Mesenchymal stem cell (in vitro differentiated cells and primary cell): ENCODE measurements around the gene NOL4.

Experiments used
- DNase-seq: peaks from one replicate; pipeline ENCODE4 v3.0.0-alpha.2; 2013
- H2AFZ ChIP-seq: one replicate; pipeline ENCODE4 v1.6.1; 2013; ENCODE audit warnings: low read depth, mild to moderate bottlenecking, control low read depth, inconsistent platforms, low read length, moderate library complexity
- H2AK5ac ChIP-seq: 2 replicates; pipeline ENCODE4 v1.6.1; 2013; ENCODE audit warnings: low read length, moderate library complexity, mild to moderate bottlenecking, inconsistent platforms; ENCODE audit not compliant: severe bottlenecking
- H2BK120ac ChIP-seq: one replicate; pipeline ENCODE4 v1.6.1; 2013; ENCODE audit warnings: low read depth, mild to moderate bottlenecking, inconsistent platforms, low read length, moderate library complexity
- H2BK12ac ChIP-seq, 2 experiments: one replicate each; pipeline ENCODE4 v1.6.1; 2013; ENCODE audit warnings: inconsistent platforms in 2 of 2, low read length in 2 of 2, mild to moderate bottlenecking in 2 of 2, moderate library complexity in 2 of 2, control low read depth in 1 of 2
- H2BK15ac ChIP-seq: one replicate; pipeline ENCODE4 v1.6.1; 2013; ENCODE audit warnings: mild to moderate bottlenecking, low read depth, inconsistent platforms; ENCODE audit not compliant: poor library complexity, severe bottlenecking
- H2BK5ac ChIP-seq: 2 replicates; pipeline ENCODE4 v1.6.1; 2013; ENCODE audit warnings: low read depth, mild to moderate bottlenecking, low read length, control low read depth, inconsistent platforms; ENCODE audit not compliant: poor library complexity, severe bottlenecking
- H3K14ac ChIP-seq, 2 experiments: one replicate each; pipeline ENCODE4 v1.6.1; 2013; ENCODE audit warnings: inconsistent platforms in 2 of 2, low read length in 2 of 2, control low read depth in 1 of 2, mild to moderate bottlenecking in 1 of 2, moderate library complexity in 1 of 2
- H3K18ac ChIP-seq, 2 experiments: one replicate each; pipeline ENCODE4 v1.6.1; 2013; ENCODE audit warnings: inconsistent platforms in 2 of 2, low read length in 2 of 2, control low read depth in 1 of 2, low read depth in 1 of 2, mild to moderate bottlenecking in 1 of 2
- H3K23ac ChIP-seq, 2 experiments: one replicate each; pipeline ENCODE4 v1.6.1; 2013; ENCODE audit warnings: inconsistent platforms in 2 of 2, low read length in 2 of 2, mild to moderate bottlenecking in 2 of 2, moderate library complexity in 2 of 2, control low read depth in 1 of 2
- H3K27ac ChIP-seq: 2 replicates; pipeline ENCODE4 v1.5.1; 2013; ENCODE audit warnings: mild to moderate bottlenecking, moderate library complexity, low read length, control low read depth, inconsistent platforms; ENCODE audit not compliant: poor library complexity, severe bottlenecking
- H3K27me3 ChIP-seq, 2 experiments: 2 replicates each; pipeline versions ENCODE4 v1.6.1 to v1.7.0; 2013; ENCODE audit warnings: low read length in 2 of 2, mild to moderate bottlenecking in 2 of 2, moderate library complexity in 2 of 2, control low read depth in 1 of 2, inconsistent platforms in 1 of 2; ENCODE audit not compliant: control insufficient read depth in 1 of 2, insufficient read depth in 1 of 2
- H3K36me3 ChIP-seq, 2 experiments: 2 replicates each; pipeline versions ENCODE4 v1.6.1 to v1.7.0; 2013; ENCODE audit warnings: low read length in 2 of 2, control low read depth in 1 of 2, inconsistent platforms in 1 of 2, low read depth in 1 of 2, mild to moderate bottlenecking in 1 of 2; ENCODE audit not compliant: insufficient read depth in 2 of 2, control insufficient read depth in 1 of 2
- H3K4ac ChIP-seq, 2 experiments: one replicate each; pipeline ENCODE4 v1.6.1; 2013; ENCODE audit warnings: inconsistent platforms in 2 of 2, low read length in 2 of 2, mild to moderate bottlenecking in 2 of 2, moderate library complexity in 2 of 2, control low read depth in 1 of 2, low read depth in 1 of 2
- H3K4me1 ChIP-seq: 2 replicates; pipeline ENCODE4 v1.6.1; 2013; ENCODE audit warnings: low read depth, low read length, control low read depth; ENCODE audit not compliant: control insufficient read depth, insufficient read depth
- H3K4me2 ChIP-seq: 2 replicates; pipeline ENCODE4 v1.6.1; 2013; ENCODE audit warnings: low read length, mild to moderate bottlenecking, inconsistent platforms; ENCODE audit not compliant: poor library complexity, severe bottlenecking
- H3K4me3 ChIP-seq, 2 experiments: 2 replicates each; pipeline versions ENCODE4 v1.5.1 to v1.7.0; 2013; ENCODE audit warnings: low read length in 2 of 2, mild to moderate bottlenecking in 2 of 2, control low read depth in 1 of 2, low read depth in 1 of 2; ENCODE audit not compliant: insufficient read depth in 1 of 2
- H3K79me1 ChIP-seq: replicated peaks from 2 replicates; pipeline ENCODE4 v1.6.1; 2013; ENCODE audit warnings: mild to moderate bottlenecking, control low read depth, low read length, inconsistent platforms; ENCODE audit not compliant: poor library complexity, severe bottlenecking
- H3K9ac ChIP-seq: 2 replicates; pipeline ENCODE4 v1.7.0; 2013; ENCODE audit warnings: mild to moderate bottlenecking, low read length, moderate library complexity
- H3K9me3 ChIP-seq: 2 replicates; pipeline ENCODE4 v1.7.0; 2013; ENCODE audit warnings: mild to moderate bottlenecking, low read length; ENCODE audit not compliant: control insufficient read depth
- H4K8ac ChIP-seq: one replicate; pipeline ENCODE4 v1.6.1; 2013; ENCODE audit warnings: inconsistent platforms, mild to moderate bottlenecking, low read length, moderate library complexity
- H4K91ac ChIP-seq: one replicate; pipeline ENCODE4 v1.6.1; 2013; ENCODE audit warnings: mild to moderate bottlenecking, low read length, inconsistent platforms
- WGBS: methylation state at CpG from one replicate; pipeline ENCODE4 v1.1.7; 2013; ENCODE audit warnings: mixed read lengths; 5-methylcytosine and 5-hydroxymethylcytosine counted together

Gene NOL4

GRCh38 chr18:34258176-34258575 is 33.5 kb upstream of the NOL4 start:
- Histone ChIP-seq H4K8ac (no peak overlapping the region), H2BK5ac (no peak overlapping the region), H2BK12ac (no peak overlapping the region), H3K4ac (no peak overlapping the region), H3K27me3 (no peaks in the 10 kb centered on the region), H3K79me1 (no peaks in the 10 kb centered on the region), H3K4me3 (no peak overlapping the region), H2AFZ (no peak overlapping the region), H3K9ac (no peak overlapping the region), H3K4me2 (no peak overlapping the region), H3K4me1 (no peaks in the 10 kb centered on the region), H2BK120ac (no peak overlapping the region), H2BK15ac (no peak overlapping the region), H2AK5ac (no peak overlapping the region), H3K14ac (no peak overlapping the region), H3K9me3 (peaks cover 14% of the 10 kb centered on the region), H3K23ac (no peak overlapping the region), H4K91ac (no peak overlapping the region), H3K27ac (no peak overlapping the region), H3K18ac (no peak overlapping the region), H3K36me3 (no peaks in the 10 kb centered on the region)
- 24% methylated on average over 4 of the region's 5 CpGs for WGBS
- DNase-seq, result no peak

GRCh38 chr18:34251919-34252318 is 27.2 kb upstream of the NOL4 start:
- WGBS, result 74% methylated on average over 2 of the region's 2 CpGs
- no peak overlapping the region for H3K4ac ChIP-seq
- no peak overlapping the region for H2BK5ac ChIP-seq
- no peak overlapping the region for H3K27ac ChIP-seq
- H3K18ac ChIP-seq, result no peak overlapping the region
- no peak overlapping the region for H2AFZ ChIP-seq
- no peak overlapping the region for H2BK120ac ChIP-seq
- H3K36me3 ChIP-seq, result no peaks in the 10 kb centered on the region
- peaks cover 25% of the 10 kb centered on the region for H3K9me3 ChIP-seq
- H3K4me1 ChIP-seq, result no peaks in the 10 kb centered on the region
- no peak overlapping the region for H2BK12ac ChIP-seq
- no peak for DNase-seq
- H2BK15ac ChIP-seq, result no peak overlapping the region
- no peak overlapping the region for H3K9ac ChIP-seq
- no peak overlapping the region for H2AK5ac ChIP-seq
- H3K79me1 ChIP-seq, result no peaks in the 10 kb centered on the region
- H3K4me3 ChIP-seq, result no peak overlapping the region
- H3K14ac ChIP-seq, result no peak overlapping the region
- no peak overlapping the region for H3K4me2 ChIP-seq
- H4K91ac ChIP-seq, result no peak overlapping the region
- no peaks in the 10 kb centered on the region for H3K27me3 ChIP-seq
- no peak overlapping the region for H4K8ac ChIP-seq
- no peak overlapping the region for H3K23ac ChIP-seq

GRCh38 chr18:34248727-34249126 is 24.0 kb upstream of the NOL4 start:
- no peak overlapping the region for H4K91ac ChIP-seq
- no peaks in the 10 kb centered on the region for H3K79me1 ChIP-seq
- 78% methylated on average over 3 of the region's 3 CpGs for whole genome bisulfite sequencing
- H2AK5ac ChIP-seq, result no peak overlapping the region
- peaks cover 21% of the 10 kb centered on the region for H3K9me3 ChIP-seq
- no peak overlapping the region for H2BK12ac ChIP-seq
- no peaks in the 10 kb centered on the region for H3K27me3 ChIP-seq
- H2BK120ac ChIP-seq, result no peak overlapping the region
- no peak overlapping the region for H2BK5ac ChIP-seq
- no peak overlapping the region for H3K14ac ChIP-seq
- no peak overlapping the region for H3K4me3 ChIP-seq
- no peak overlapping the region for H3K27ac ChIP-seq
- H3K23ac ChIP-seq, result no peak overlapping the region
- no peak overlapping the region for H3K18ac ChIP-seq
- no peaks in the 10 kb centered on the region for H3K36me3 ChIP-seq
- no peak for DNase-seq
- no peak overlapping the region for H3K4ac ChIP-seq
- no peak overlapping the region for H2AFZ ChIP-seq
- no peak overlapping the region for H3K4me2 ChIP-seq
- H2BK15ac ChIP-seq, result no peak overlapping the region
- H3K4me1 ChIP-seq, result no peaks in the 10 kb centered on the region
- no peak overlapping the region for H3K9ac ChIP-seq
- H4K8ac ChIP-seq, result no peak overlapping the region

GRCh38 chr18:34242739-34243138 is 18.0 kb upstream of the NOL4 start:
- no peaks in the 10 kb centered on the region for H3K27me3 ChIP-seq
- WGBS, result 60% methylated on average over 2 of the region's 2 CpGs
- no peak overlapping the region for H3K4me3 ChIP-seq
- no peak overlapping the region for H4K8ac ChIP-seq
- peaks cover 16% of the 10 kb centered on the region for H3K9me3 ChIP-seq
- H2BK15ac ChIP-seq, result no peak overlapping the region
- no peak overlapping the region for H3K9ac ChIP-seq
- H3K4me2 ChIP-seq, result no peak overlapping the region
- H2AK5ac ChIP-seq, result no peak overlapping the region
- H3K79me1 ChIP-seq, result no peaks in the 10 kb centered on the region
- no peak for DNase-seq
- no peak overlapping the region for H4K91ac ChIP-seq
- no peak overlapping the region for H2BK12ac ChIP-seq
- H3K18ac ChIP-seq, result no peak overlapping the region
- no peaks in the 10 kb centered on the region for H3K36me3 ChIP-seq
- H2AFZ ChIP-seq, result no peak overlapping the region
- H3K4me1 ChIP-seq, result no peaks in the 10 kb centered on the region
- no peak overlapping the region for H3K27ac ChIP-seq
- H3K23ac ChIP-seq, result no peak overlapping the region
- H3K14ac ChIP-seq, result no peak overlapping the region
- H3K4ac ChIP-seq, result no peak overlapping the region
- no peak overlapping the region for H2BK5ac ChIP-seq
- H2BK120ac ChIP-seq, result no peak overlapping the region
